DOHH2 (cell line): ENCODE data around the gene CEBPG.

Experiments
- CTCF ChIP-seq: fragments of 200-600 bp; sonication (generic); IDR thresholded peaks from one replicate; pipeline ENCODE4 v1.5.1; 2014; ENCODE audit warnings: antibody characterized with exemption, mild to moderate bottlenecking, low read depth, low read length; ENCODE audit not compliant: poor library complexity, severe bottlenecking
- EZH2phosphoT487 ChIP-seq: fragments of 200-600 bp; sonication (generic); IDR thresholded peaks from 2 replicates; pipeline ENCODE4 v1.6.1; 2017; ENCODE audit warnings: borderline replicate concordance, mild to moderate bottlenecking, antibody characterized with exemption, low read length, moderate library complexity, mixed read lengths

GRCh38 chr19:33402421-33403220 is 29.1 kb downstream of the CEBPG start:
- TF ChIP-seq CTCF (no peak), EZH2phosphoT487 (no peak)
